Inflammatory macrophage (primary cell): Measurements from ENCODE around the gene MMAA.
"Not testable (repeated sequence)": the region's sequence is repeated elsewhere in the genome, so short reads cannot be mapped to it uniquely, and the experiment has no call there.

Source experiments
- DNase-seq, 2 donors: peaks; one replicate each; pipeline ENCODE4 v3.0.0-alpha.2; 2020 to 2022

MMAA gene

DNA sequence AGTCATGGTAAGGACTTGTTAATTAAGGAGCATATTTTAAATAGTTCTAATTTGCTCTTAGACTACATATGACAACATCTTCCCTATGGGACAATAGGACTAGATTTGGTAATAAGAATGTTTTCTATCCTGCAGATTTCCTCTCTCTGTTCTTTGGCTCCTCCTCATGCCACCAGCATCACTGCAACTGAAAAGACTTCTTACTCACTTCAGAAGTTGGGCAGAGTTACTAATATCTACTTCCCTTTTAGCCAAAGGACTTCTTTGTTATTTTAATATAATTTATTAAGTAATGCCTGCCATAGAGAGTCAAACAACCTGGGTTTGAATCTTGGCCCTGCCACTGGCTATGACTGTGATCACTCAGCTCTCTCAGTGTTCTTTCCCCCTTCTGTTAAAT is 16.4 kb downstream of the MMAA start:
- DNase-seq, result peak; percentile 11 to 27

DNA sequence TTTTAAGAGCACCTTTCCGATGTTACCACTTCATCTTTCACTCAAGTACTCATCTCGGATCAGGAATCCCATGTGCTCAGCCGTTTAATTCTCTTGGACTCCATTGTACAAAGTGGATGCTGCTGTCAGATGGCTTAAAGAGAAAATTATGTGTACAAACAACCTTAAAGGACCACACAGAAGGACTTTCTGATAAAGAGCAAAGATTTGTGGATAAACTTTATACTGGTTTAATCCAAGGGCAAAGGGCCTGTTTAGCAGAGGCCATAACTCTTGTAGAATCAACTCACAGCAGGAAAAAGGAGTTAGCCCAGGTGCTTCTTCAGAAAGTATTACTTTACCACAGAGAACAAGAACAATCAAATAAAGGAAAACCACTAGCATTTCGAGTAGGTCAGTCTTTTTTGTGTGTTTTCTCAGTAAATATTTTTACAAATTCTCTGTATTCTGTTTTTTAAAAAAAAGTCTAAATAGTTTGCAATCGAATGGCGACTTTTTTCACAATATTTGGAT is 20.1 kb downstream of the MMAA start:
- no peak for DNase-seq

DNA sequence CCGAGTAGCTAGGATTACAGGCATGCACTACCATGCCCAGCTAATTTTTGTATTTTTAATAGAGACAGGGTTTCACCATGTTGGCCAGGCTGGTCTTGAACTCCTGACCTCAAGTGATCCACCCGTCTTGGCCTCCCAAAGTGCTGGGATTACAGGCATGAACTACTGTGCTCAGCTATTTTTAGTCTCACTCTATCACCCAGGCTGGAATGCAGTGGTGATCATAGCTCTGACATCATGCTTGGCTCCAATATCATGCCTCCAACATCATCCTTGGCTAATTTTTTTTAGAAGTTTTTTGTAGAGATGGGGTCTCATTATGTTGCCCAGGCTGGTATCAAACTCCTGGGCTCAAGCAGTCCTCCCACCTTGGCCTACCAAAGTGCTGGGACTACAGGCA is 21.1 kb downstream of the MMAA start:
- DNase-seq, result not testable (repeated sequence)

DNA sequence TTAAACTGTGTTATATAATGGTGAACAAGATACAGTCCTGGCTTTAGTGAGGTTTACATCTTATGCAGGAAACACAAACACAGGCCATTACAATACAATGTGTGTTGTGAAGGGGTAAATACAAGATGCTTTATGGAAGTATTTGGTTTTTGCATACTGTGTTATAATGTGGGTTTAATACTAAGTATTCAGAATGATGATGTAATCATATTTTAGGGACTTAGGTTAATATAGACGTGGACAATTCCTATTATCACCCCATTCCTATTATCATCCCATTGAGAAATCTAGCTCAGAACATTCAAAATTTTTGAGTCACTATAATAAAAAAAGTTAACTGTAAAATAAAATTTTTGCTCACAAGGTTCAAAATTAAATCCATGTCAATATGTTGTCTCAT is 24.1 kb downstream of the MMAA start:
- no peak for DNase-seq

DNA sequence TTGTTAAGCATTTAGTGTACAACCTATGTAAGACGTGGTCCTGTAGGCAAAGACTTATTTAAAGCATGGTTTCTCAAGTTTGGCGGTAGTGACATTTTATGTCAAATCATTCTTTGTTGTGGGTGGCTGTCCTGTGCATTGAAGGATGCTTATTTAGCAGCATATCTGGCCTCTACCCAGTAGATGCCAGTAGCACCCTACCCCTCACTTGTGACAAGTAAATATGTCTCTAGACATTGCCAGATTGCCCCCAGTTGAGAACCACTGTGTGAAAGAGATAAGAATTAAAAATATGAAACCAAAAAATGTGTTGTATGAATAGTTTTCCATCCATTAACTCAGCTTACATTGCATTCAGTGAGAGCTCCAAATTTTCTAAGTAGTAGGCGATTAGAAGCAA is 25.5 kb downstream of the MMAA start:
- no peak for DNase-seq

DNA sequence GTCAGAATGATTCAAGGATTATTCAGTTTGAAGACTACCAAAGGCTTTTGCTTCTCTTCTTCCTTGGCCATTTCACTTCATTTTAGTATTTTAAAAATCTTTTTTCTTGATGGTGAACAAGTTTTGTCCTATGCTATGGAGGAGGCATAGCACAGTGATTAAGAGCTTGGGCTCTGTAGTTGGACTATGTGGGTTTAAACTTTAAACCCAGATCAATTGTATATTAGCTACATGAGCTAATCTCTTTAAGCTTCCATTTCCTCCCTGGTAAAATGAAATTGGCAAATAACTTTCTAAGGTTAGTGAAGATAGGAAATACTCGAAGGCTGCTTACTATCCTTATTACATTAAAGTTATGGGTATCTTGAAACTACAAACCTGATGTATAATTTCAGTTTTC is 37.0 kb downstream of the MMAA start:
- DNase-seq, result no peak

DNA sequence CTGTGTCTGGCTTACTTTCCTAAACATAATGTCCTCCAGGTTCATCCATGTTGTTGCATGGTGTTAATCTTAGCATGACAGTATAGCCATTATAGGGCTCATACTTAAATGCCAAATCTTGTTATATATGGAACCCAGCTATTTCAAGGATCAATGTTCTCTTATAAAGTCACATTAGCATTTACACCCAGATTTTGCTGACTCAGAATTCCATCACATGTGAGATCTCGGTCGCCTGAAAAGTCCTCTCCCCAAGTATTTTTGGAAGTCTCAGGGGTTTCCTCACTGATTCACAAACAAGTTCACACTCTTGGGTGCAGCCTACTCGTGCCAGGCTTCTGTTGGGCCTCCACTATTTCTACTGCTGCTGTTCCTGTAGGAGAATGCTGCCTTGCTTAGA is 40.9 kb downstream of the MMAA start:
- DNase-seq, result no peak

DNA sequence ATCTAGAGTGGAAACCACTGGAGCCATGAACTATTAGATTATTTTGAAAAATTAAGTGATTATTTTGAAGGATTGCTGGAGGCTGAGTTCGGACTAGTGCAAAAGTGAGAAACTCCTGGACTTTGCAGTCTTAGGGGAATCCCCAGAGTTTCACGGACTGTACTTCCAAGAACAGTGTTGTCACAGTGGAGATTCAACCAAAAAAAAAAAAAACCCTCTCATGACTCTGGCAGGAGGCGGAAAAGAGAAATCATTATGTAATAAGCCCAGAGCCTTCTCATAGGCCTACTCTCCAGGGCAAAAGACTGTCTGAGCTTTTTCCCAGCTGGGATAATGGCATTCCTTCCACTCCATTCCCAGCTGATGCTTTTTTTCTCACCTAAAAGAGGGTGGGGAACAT is 44.0 kb downstream of the MMAA start:
- DNase-seq, result peak in 1 of 2 donors; percentile 14

DNA sequence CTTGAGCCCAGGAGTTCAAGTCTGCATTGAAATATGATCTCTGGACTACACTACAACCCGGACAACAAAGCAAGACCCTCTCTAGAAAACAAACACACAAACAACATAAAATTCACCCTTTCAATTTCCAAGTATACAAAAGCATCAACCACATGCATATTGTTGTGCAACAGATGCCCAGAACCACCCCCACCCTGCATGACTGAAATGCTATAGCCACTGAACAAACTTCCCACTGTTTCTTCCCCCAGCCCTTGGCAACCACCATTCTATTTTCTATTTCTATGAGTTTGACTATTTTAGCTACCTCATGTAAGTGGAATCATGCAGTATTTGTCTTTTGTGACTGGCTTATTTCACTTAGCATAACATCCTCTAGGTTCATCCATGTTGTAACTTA is 46.6 kb downstream of the MMAA start:
- DNase-seq, result peak in 1 of 2 donors; percentile 2

DNA sequence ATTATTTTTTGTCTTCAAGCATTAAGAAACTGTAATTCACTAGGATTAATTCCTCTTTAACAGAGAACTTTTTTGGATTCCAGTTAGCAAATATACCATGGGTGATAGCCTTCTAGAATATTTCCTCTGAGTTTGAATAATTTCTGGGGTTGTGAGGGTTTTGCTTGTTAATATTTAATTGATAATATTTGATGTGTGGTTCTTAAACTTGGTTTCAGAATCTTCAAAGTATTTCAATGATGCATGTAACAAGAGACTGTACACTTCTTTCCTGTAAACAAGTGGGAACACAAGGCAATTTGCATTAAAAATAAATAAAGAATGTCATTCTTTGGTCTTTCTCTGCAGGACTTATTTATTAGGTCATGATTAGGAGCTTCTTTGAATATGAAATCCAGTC is 51.2 kb downstream of the MMAA start:
- DNase-seq, result no peak

DNA sequence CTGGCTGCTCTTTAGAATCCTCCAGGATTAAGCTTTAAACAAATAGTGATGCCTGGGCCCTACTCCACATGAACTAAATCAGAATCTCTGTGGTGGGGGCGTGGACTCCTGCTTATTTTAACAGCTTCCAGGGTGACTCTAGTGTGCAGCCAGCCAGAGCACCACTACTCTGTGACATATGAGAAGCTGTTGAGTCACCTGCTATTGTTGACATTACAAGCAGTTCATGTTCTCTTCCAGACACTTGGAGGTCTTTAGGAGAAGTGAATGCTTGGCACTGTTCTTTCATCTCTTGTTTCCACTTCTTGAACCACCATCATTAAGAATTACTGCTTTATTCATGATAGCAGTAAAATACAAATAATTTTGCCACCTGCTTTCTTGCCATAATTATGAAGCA is 60.3 kb downstream of the MMAA start:
- no peak for DNase-seq

DNA sequence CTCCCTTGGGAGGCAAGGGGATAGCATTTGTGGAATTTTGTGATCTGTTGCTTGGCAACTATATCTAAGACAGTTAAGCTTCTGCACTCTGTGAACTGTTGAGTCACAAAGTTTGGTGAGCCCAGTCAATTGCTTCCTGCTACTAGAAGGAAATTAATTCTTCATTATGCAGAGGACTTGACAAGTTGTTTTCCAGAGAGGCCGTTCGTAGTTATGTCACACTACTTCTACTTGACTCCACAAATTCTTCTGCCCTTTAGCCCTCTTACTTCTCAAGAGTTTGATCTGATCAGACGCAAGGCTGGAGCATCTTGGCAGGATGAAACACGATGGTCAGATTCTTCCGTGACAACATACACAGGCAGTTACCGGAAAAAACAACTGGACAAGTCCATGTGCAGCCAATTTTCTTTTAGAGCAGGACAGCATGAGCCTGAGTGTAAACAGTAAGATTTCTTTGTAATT is 60.8 kb downstream of the MMAA start, which contains the start of gene C4orf51:
TSS of gene C4orf51 (plus strand) at position 156 of the 465 bp plus-strand sequence. CDS start at position 214, 58 bp downstream.
- DNase-seq, result no peak

DNA sequence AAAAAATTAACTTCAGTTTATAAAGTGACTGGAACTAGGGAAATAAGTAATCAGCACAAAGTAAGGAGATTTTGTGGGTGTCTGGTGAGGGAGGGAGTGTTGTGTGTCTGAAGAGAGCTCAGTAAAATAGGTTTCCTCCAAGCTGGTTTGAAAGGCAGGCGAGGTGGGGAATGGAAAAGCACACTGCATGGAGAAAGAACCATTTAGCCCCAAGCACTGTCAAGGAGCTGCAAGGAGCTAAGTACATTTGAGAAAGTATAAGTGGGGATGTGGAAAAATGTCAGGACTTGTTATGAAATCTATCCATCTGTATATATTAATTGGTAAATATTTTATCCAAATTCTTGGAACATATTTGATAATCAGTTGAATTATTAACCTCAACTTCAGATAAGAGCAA is 61.7 kb downstream of the MMAA start:
- no peak for DNase-seq

DNA sequence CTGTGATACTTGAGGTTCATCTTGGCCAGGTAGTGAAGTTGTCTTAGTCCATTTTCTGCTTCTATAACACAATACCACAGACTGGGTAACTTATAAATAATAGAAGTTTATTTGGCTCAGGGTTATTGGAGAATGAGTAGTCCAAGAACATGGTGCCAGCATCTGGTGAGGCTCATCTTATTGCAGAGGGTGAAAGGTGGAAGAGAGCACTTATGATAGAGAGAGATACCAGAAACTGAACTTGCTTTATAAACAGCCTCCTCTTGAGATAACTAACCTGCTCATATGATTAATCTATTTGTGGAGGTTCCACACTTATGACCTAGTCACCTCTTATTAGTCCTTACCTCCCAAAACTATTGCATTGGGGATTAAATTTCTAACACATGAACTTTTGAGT is 62.3 kb downstream of the MMAA start:
- no peak for DNase-seq

DNA sequence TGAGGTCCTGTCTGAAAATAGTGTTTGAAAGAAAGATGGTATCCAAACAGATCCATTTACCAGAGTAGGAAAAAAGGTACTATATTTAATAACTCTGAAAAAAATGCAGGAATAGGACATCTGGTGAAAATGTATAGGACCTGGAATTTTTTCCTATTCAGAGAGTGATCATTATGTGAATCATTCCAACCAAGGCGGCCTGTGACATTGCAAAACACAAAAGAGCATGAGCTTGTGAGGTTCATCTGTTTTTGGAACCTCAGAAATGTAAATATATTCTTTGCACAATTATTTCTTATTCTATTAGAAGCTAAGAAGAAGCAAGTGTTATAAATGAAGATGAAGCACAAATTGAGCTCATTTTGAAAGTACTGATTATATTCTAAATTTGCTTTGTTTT is 62.8 kb downstream of the MMAA start:
- DNase-seq, result no peak

DNA sequence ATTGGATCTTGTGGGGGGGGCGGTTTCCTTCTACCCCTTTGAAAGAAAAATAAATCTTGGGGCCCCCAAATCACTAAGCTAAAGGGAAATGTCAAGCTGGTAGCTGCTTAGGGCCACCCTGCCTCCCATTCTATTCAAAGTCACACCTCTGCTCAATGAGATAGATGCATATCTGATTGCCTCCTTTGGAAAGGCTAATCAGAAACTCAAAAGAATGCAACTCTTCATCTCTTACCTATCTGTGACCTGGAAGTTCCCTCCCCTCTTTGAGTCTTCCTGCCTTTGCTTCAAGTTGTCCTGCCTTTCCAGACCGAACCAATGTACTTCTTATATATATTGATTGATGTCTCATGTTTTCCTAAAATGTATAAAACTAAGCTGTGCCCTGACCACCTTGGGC is 67.8 kb downstream of the MMAA start:
- no peak for DNase-seq

DNA sequence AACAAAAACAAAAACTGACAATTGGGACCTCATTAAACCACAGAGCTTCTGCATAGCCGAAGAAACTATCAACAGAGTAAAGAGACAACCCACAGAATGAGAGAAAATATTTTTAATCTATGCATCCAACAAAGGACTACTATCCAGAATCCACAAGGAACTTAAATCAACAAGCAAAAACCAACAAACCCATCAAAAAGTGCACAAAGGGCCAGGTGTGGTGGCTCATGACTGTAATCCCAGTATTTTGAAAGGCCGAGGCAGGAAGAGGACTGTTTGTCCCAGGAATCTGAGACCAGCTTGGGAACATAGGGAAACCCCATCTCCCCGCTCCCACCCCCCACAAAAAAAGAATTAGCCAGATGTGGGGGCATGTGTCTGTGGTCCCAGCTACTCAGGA is 71.4 kb downstream of the MMAA start:
- DNase-seq, result no peak

DNA sequence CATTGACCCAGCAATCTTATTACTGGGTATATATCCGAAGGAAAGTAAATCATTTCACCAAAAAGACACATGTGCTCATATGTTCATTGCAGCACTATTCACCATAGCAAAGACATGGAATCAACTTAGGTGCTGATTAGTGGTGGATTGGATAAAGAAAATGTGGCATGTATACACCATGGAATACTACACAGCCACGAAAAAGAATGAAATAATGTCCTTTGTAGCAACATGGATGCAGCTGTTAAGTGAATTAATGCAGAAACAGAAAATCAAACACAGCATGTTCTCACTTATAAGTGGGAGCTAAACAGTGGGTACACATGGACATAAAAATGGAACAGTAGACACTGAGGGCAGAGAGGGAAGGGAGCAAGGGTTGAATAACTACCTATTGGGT is 72.2 kb downstream of the MMAA start:
- DNase-seq, result not testable (repeated sequence)

DNA sequence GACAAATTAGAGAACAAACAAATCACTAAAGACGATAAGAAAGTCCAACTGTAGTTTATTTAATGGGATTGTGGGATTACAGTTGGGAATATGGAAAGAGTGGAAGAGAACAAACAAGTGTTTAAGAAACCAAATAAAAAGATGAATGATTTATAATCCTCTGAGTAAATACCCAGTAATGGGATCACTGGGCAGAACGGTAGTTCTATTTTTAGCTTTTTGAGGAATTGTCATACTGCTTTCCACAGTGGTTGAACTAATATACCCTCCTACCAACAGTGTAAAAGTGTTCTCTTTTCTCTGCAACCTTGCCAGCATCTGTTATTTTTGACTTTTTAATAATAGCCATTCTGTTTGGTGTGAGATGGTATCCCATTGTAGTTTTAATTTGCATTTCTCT is 75.7 kb downstream of the MMAA start:
- DNase-seq, result no peak

DNA sequence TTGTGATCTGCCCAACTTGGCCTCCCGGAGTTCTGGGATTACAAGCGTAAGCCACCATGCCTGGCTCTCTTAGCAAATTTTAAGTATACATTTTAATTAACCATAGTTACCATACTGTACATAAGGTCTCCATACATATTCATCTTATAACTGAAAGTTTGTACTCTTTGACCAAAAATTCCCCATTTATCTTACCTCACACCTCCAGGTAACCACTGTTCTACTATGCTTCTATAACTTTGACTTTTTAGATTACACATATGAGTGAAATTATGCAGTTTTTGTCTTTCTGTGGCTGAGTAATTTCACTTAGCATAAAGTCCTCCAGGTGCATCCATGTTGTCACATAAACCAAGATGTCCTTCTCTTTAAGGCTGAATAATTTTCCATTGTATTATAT is 78.1 kb downstream of the MMAA start:
- DNase-seq, result no peak

DNA sequence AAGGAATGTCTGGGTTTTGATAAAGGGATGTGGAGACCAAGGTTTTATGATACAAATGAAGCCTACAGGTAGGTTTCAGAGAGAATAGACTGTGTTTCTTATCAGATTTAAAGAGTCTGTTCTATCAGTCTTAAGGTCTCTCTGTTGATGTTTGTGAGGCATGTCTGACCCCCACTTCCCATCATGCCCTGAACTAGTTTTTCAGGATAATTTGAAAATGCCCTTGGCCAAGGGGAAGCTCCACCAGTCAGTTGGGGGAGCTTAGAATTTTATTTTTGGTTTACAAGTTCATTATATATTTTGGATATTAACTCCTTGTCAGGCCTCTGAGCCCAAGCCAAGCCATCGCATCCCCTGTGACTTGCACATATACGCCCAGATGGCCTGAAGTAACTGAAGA is 79.3 kb downstream of the MMAA start:
- no peak for DNase-seq

DNA sequence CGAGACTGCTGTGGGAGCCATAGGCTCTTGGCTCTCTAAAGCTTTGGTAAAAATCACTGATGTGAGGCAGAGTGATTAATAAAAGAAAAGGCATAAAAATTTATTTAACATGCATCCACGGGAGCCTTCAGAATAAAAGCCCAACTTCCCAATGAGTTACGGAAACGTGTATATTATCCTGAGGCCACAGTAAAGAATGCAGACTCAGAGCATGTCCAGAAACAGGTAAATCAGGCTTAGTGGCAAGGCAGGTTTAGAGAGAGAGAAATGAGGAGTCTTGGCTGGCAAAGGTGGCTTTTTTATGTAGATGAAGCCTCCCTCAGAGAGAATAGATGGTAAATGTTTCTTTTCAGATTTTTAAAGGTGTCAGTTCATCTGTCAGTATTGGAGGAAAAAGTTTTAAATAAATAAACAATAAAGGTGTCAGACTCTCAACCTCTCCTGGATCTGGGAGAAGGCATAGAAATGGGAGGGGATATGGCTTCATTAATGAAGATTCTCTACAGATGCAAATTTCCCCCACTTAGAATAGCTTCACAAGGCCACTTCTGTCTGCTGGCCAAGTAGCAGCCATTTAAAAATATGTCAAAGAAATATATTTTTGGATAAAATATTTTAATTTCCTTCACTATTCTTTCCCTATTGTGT is 84.8 kb downstream of the MMAA start:
- DNase-seq, result no peak

DNA sequence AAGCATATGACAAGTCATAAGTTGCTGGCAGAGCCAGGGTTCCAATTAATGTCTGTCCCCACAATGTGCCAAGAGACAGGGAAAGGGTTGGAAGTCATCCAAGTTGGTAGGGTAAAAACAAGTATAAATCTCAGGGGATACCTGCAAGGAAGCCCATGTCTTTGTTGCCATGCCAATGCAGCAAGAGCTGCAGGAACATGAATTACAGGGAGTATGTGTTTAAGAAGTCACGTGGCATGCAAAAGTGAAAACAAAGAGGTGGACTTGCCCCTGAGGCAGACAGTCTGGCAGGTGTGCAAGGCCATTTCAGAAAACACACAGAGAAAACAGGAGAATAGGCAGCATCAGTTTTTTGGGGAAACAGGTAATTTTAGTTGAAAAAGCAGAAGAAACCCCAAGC is 90.2 kb downstream of the MMAA start:
- DNase-seq, result no peak
